IMR-90 (cell line): ENCODE results near the gene LRTM1. TPM values are rescaled to one million over a fixed set of nuclear protein-coding genes. Genes with fewer than 3 reads are reported as not detected.

Experiments used
- ATAC-seq: fragments of 200-7000 bp; cut with Tn5 transposase; 2 replicates; pipeline ENCODE4 v1.9.1; 2020; ENCODE audit warnings: low read depth, mild to moderate bottlenecking, moderate library complexity
- BruUV-seq: library from RNA; stranded (reverse); fragments of 400-500 nt; replicated peaks from 2 replicates; lab custom pipeline; 2021; lab: Mats Ljungman, UMichigan
- CTCF ChIA-PET: fragments of 300-600 bp; formaldehyde crosslinking; extraction: SDS; loops from one replicate; lab custom pipeline; 2021; ENCODE audit warnings: antibody characterized with exemption; lab: Yijun Ruan, JAX
- POLR2A ChIA-PET: fragments of 300-600 bp; sonication (Branson Sonifier 250); formaldehyde crosslinking; loops from one replicate; lab custom pipeline; 2022; ENCODE audit warnings: antibody characterized with exemption; ENCODE audit not compliant: unreplicated experiment; lab: Charles Lee
- DNase-seq: peaks from one replicate; pipeline ENCODE4 v3.0.0; 2013
- H2AFZ ChIP-seq: replicated peaks from 2 replicates; pipeline ENCODE3; 2013; ENCODE audit warnings: low read length, mild to moderate bottlenecking; ENCODE audit not compliant: poor library complexity
- H2AK5ac ChIP-seq: 2 replicates; pipeline ENCODE4 v1.6.1; 2013; ENCODE audit warnings: low read depth, low read length, inconsistent platforms
- H2AK9ac ChIP-seq: replicated peaks from 2 replicates; pipeline ENCODE3; 2013; ENCODE audit warnings: mild to moderate bottlenecking, low read depth, low read length, moderate library complexity; ENCODE audit not compliant: poor library complexity
- H2BK120ac ChIP-seq: 2 replicates; pipeline ENCODE4 v1.6.1; 2013; ENCODE audit warnings: low read depth, low read length, inconsistent platforms
- H2BK15ac ChIP-seq: 3 replicates; pipeline ENCODE4 v1.6.1; 2013; ENCODE audit warnings: low read depth, low read length, inconsistent platforms
- H2BK20ac ChIP-seq: 2 replicates; pipeline ENCODE4 v1.6.1; 2013; ENCODE audit warnings: low read depth, mild to moderate bottlenecking, inconsistent platforms, low read length, moderate library complexity
- H2BK5ac ChIP-seq: 2 replicates; pipeline ENCODE4 v1.6.1; 2013; ENCODE audit warnings: mild to moderate bottlenecking, low read depth, low read length, inconsistent platforms; ENCODE audit not compliant: poor library complexity, severe bottlenecking
- H3K14ac ChIP-seq: replicated peaks from 2 replicates; pipeline ENCODE4 v1.6.1; 2013; ENCODE audit warnings: low read depth, low read length, inconsistent platforms
- H3K18ac ChIP-seq: 2 replicates; pipeline ENCODE4 v1.6.1; 2013; ENCODE audit warnings: low read depth, low read length, control low read depth
- H3K23ac ChIP-seq: 2 replicates; pipeline ENCODE4 v1.6.1; 2013; ENCODE audit warnings: low read depth, low read length, inconsistent platforms
- H3K27ac ChIP-seq: 2 replicates; pipeline ENCODE4 v1.5.1; 2013; ENCODE audit warnings: mild to moderate bottlenecking, control low read depth, low read length; ENCODE audit not compliant: insufficient read depth
- H3K27me3 ChIP-seq: 2 replicates; pipeline ENCODE4 v1.6.1; 2013; ENCODE audit warnings: low read length; ENCODE audit not compliant: control insufficient read depth, insufficient read depth
- H3K36me3 ChIP-seq: 2 replicates; pipeline ENCODE4 v1.6.1; 2013; ENCODE audit warnings: low read length, mixed read lengths; ENCODE audit not compliant: control insufficient read depth, insufficient read depth
- H3K4ac ChIP-seq: 2 replicates; pipeline ENCODE4 v1.6.1; 2013; ENCODE audit warnings: low read depth, low read length, inconsistent platforms
- H3K4me1 ChIP-seq: 2 replicates; pipeline ENCODE4 v1.6.1; 2013; ENCODE audit warnings: low read length, mixed read lengths; ENCODE audit not compliant: control insufficient read depth, insufficient read depth
- H3K4me2 ChIP-seq: 2 replicates; pipeline ENCODE4 v1.6.1; 2013; ENCODE audit warnings: low read depth, mild to moderate bottlenecking, control low read depth, low read length, moderate library complexity
- H3K4me3 ChIP-seq: 2 replicates; pipeline ENCODE4 v1.5.1; 2013; ENCODE audit warnings: low read depth, mild to moderate bottlenecking, control low read depth, low read length, moderate library complexity; ENCODE audit not compliant: insufficient read depth
- H3K56ac ChIP-seq: 2 replicates; pipeline ENCODE4 v1.6.1; 2013; ENCODE audit warnings: low read length, inconsistent platforms; ENCODE audit not compliant: insufficient read depth; ENCODE audit errors: extremely low read depth
- H3K79me1 ChIP-seq, 2 experiments: 2 replicates each; pipeline ENCODE4 v1.6.1; 2013; ENCODE audit warnings: low read length in 2 of 2, inconsistent platforms in 1 of 2, low read depth in 1 of 2
- H3K9ac ChIP-seq: 2 replicates; pipeline ENCODE4 v1.6.1; 2013; ENCODE audit warnings: low read depth, low read length, control low read depth
- H3K9me1 ChIP-seq: 2 replicates; pipeline ENCODE4 v1.6.1; 2013; ENCODE audit warnings: low read length, inconsistent platforms; ENCODE audit not compliant: insufficient read depth
- H3K9me3 ChIP-seq: 2 replicates; pipeline ENCODE4 v1.6.1; 2013; ENCODE audit warnings: low read length; ENCODE audit not compliant: control insufficient read depth, insufficient read depth
- H4K20me1 ChIP-seq: 2 replicates; pipeline ENCODE4 v1.6.1; 2013; ENCODE audit warnings: low read length, inconsistent platforms; ENCODE audit not compliant: insufficient read depth
- H4K5ac ChIP-seq: 2 replicates; pipeline ENCODE4 v1.6.1; 2013; ENCODE audit warnings: mild to moderate bottlenecking, low read depth, low read length, control low read depth
- H4K8ac ChIP-seq, 2 experiments: 2 replicates each; pipeline ENCODE4 v1.6.1; 2013; ENCODE audit warnings: low read depth in 2 of 2, low read length in 2 of 2, control low read depth in 1 of 2, inconsistent platforms in 1 of 2
- H4K91ac ChIP-seq: 2 replicates; pipeline ENCODE4 v1.6.1; 2013; ENCODE audit warnings: low read depth, low read length, inconsistent platforms; ENCODE audit not compliant: insufficient read depth
- ELK1 ChIP-seq: fragments of 150-350 bp; IDR thresholded peaks from 2 replicates; pipeline ENCODE4 v1.6.1; 2016; ENCODE audit warnings: low read depth, mild to moderate bottlenecking, low read length, moderate library complexity, borderline replicate concordance
- FOS ChIP-seq: fragments of 150-350 bp; IDR thresholded peaks from 2 replicates; pipeline ENCODE4 v1.6.1; 2016; ENCODE audit warnings: low read depth, low read length
- MAZ ChIP-seq: IDR thresholded peaks from 2 replicates; pipeline ENCODE4 v1.6.1; 2012; ENCODE audit warnings: low read depth, mild to moderate bottlenecking, low read length, improper control_type of control experiment, moderate library complexity, borderline replicate concordance
- NFE2L2 ChIP-seq: fragments of 150-350 bp; IDR thresholded peaks from 2 replicates; pipeline ENCODE4 v1.6.1; 2016; ENCODE audit warnings: low read depth, mild to moderate bottlenecking, low read length
- POLR2A ChIP-seq: IDR thresholded peaks from 2 replicates; pipeline ENCODE4 v1.6.1; 2012; ENCODE audit warnings: mild to moderate bottlenecking, low read depth, low read length
- RAD21 ChIP-seq: IDR thresholded peaks from 2 replicates; pipeline ENCODE4 v1.6.1; 2012; ENCODE audit warnings: low read length, improper control_type of control experiment
- RCOR1 ChIP-seq: IDR thresholded peaks from 2 replicates; pipeline ENCODE4 v1.6.1; 2012; ENCODE audit warnings: mild to moderate bottlenecking, low read length, improper control_type of control experiment; ENCODE audit not compliant: insufficient replicate concordance
- RFX5 ChIP-seq: IDR thresholded peaks from 2 replicates; pipeline ENCODE4 v1.8.0; 2012; ENCODE audit warnings: low read depth, mild to moderate bottlenecking, low read length, moderate library complexity
- SMC3 ChIP-seq: fragments of 150-350 bp; IDR thresholded peaks from 2 replicates; pipeline ENCODE4 v1.6.1; 2016; ENCODE audit warnings: low read depth, mild to moderate bottlenecking, antibody characterized with exemption, low read length, moderate library complexity
- WGBS, 2 experiments: methylation state at CpG; one replicate each; pipeline versions ENCODE4 v1.1.5 to v1.1.7; 2013; ENCODE audit warnings: missing lambda C conversion rate in 2 of 2; ENCODE audit not compliant: insufficient read length in 1 of 2; ENCODE audit errors: extremely low coverage in 2 of 2; 5-methylcytosine and 5-hydroxymethylcytosine counted together
- dilution Hi-C: fragments of 300-500 bp; cut with HindIII; formaldehyde crosslinking; loops from one replicate; pipeline ENCODE4 v1.14.3; 2018; ENCODE audit warnings: low sequenced_read_pairs; ENCODE audit not compliant: unreplicated experiment
- in situ Hi-C: fragments of 300-500 bp; cut with MboI; formaldehyde crosslinking; loops from 3 replicates; pipeline ENCODE4 v1.14.3; 2019; ENCODE audit warnings: low sequenced_read_pairs, inconsistent platforms, mixed read lengths
- intact Hi-C: fragments of 100-400 bp; cut with micrococcal nuclease; formaldehyde crosslinking; loops from 2 replicates; pipeline ENCODE4 v1.10.0; 2022
- polyA plus RNA-seq, 3 experiments: library from polyadenylated mRNA; depleted of rRNA; stranded (reverse); fragments of >200 nt; gene quantifications; 2 replicates each; pipeline ENCODE4 v1.2.3, GENCODE V29; 2012; ENCODE audit warnings: low replicate concordance in 1 of 3
- total RNA-seq: library from RNA; depleted of rRNA; stranded (reverse); fragments of >200 nt; gene quantifications from 2 replicates; pipeline ENCODE4 v1.2.3, GENCODE V29; 2012

The LRTM1 gene
- total and polyA plus RNA-seq, 2 of the 4 experiments (the other 2 are of a cell fraction): not detected

- Histone ChIP-seq H3K23ac (no peak overlapping the region), H2BK20ac (peak overlapping the region; percentile 55), H2AK9ac (no peak overlapping the region), H2BK5ac (no peak overlapping the region), H4K5ac (no peak overlapping the region), H2AFZ (no peak overlapping the region), H4K20me1 (no peaks in the 10 kb centered on the region), H4K91ac (peak overlapping the region; percentile 29; the same call in 1 of the 2 replicates), H3K27me3 (no peaks in the 10 kb centered on the region), H2BK120ac (0 out of 2 replicates have a peak overlapping the region, but pooled peaks have one; percentile 55), H3K9me3 (no peaks in the 10 kb centered on the region), H3K18ac (no peak overlapping the region), H2AK5ac (no peak overlapping the region), H3K4me2 (no peak overlapping the region), H3K56ac (no peak overlapping the region), H3K27ac (no peak overlapping the region), H3K4me1 (peaks cover 18% of the 10 kb centered on the region), H3K36me3 (no peaks in the 10 kb centered on the region), H3K9me1 (peaks cover 18% of the 10 kb centered on the region), H3K9ac (no peak overlapping the region), H3K4me3 (no peak overlapping the region), H3K79me1 (no peaks in the 10 kb centered on the region), H2BK15ac (peak overlapping the region; percentile 78; the same call in 2 of the 3 replicates), H4K8ac (no peak overlapping the region), H3K14ac (no peak overlapping the region), H3K4ac (peak overlapping the region; percentile 45; the same call in 1 of the 2 replicates)
- intact Hi-C loops (no loop called here), in situ Hi-C loops (no loop called here), dilution Hi-C loops (no loop called here)
- TF ChIP-seq ELK1: no peak
- no peak for TF ChIP-seq SMC3
- TF ChIP-seq RCOR1: no peak
- TF ChIP-seq POLR2A: no peak
- no peak for TF ChIP-seq NFE2L2
- TF ChIP-seq RFX5: no peak
- no peak for TF ChIP-seq RAD21
- no peak for TF ChIP-seq FOS
- TF ChIP-seq MAZ: no peak
- no peak for DNase-seq
- CTCF ChIA-PET: interaction anchor here (1.0 kb wide), 1 partner anchor 8 kb away, joined by 3 read pairs; no protein-coding TSS in a partner anchor
- POLR2A ChIA-PET: no interaction called here
- ATAC-seq: no peak
- no TSS peak for BruUV-seq
- 83% methylated on average over 4 of the region's 6 CpGs; no CpG with 5 or more reads in 1 of the 2 experiments for WGBS, 2 experiments
Observed at GRCh38 chr3:54899273-54899672, 28.6 kb downstream of the LRTM1 start.
